Ectodermal cell (in vitro differentiated cells): Measurements from ENCODE around the gene ENOSF1.
A peak's percentile ranks its signal among the peaks of the same experiment; 100 is the strongest.

Experiments used
- H3K27ac ChIP-seq: 2 replicates; pipeline ENCODE4 v1.7.0; 2013; ENCODE audit warnings: mild to moderate bottlenecking, low read depth, low read length; ENCODE audit not compliant: insufficient read depth, poor library complexity, severe bottlenecking
- H3K27me3 ChIP-seq: 2 replicates; pipeline ENCODE4 v1.7.0; 2013; ENCODE audit warnings: mild to moderate bottlenecking, low read length; ENCODE audit not compliant: insufficient read depth, control insufficient read depth, poor library complexity, severe bottlenecking
- H3K36me3 ChIP-seq: one replicate; pipeline ENCODE4 v1.7.0; 2013; ENCODE audit warnings: low read length; ENCODE audit not compliant: control insufficient read depth, insufficient read depth
- H3K4me1 ChIP-seq: one replicate; pipeline ENCODE4 v1.7.0; 2013; ENCODE audit warnings: low read length; ENCODE audit not compliant: control insufficient read depth, insufficient read depth
- H3K4me3 ChIP-seq: 2 replicates; pipeline ENCODE4 v1.7.0; 2013; ENCODE audit warnings: low read depth, low read length, control low read depth; ENCODE audit not compliant: insufficient read depth
- H3K9me3 ChIP-seq: 2 replicates; pipeline ENCODE4 v1.7.0; 2013; ENCODE audit warnings: mild to moderate bottlenecking, low read length, moderate library complexity; ENCODE audit not compliant: control insufficient read depth
- WGBS, 2 experiments: methylation state at CpG; one replicate each; pipeline ENCODE4 v1.1.7; 2013; ENCODE audit warnings: missing lambda C conversion rate in 2 of 2; 5-methylcytosine and 5-hydroxymethylcytosine counted together

Gene ENOSF1

GRCh38 chr18:659597-659996 lies 52.8 kb downstream of the ENOSF1 start:
- no peaks in the 10 kb centered on the region for H3K27me3 ChIP-seq
- WGBS, 2 experiments = 93 to 97% methylated on average over 6 of the region's 6 CpGs
- no peak overlapping the region for H3K27ac ChIP-seq
- H3K36me3 ChIP-seq = peaks cover 30% of the 10 kb centered on the region
- peaks cover 5% of the 10 kb centered on the region for H3K4me1 ChIP-seq
- no peak overlapping the region for H3K4me3 ChIP-seq
- no peaks in the 10 kb centered on the region for H3K9me3 ChIP-seq

DNA sequence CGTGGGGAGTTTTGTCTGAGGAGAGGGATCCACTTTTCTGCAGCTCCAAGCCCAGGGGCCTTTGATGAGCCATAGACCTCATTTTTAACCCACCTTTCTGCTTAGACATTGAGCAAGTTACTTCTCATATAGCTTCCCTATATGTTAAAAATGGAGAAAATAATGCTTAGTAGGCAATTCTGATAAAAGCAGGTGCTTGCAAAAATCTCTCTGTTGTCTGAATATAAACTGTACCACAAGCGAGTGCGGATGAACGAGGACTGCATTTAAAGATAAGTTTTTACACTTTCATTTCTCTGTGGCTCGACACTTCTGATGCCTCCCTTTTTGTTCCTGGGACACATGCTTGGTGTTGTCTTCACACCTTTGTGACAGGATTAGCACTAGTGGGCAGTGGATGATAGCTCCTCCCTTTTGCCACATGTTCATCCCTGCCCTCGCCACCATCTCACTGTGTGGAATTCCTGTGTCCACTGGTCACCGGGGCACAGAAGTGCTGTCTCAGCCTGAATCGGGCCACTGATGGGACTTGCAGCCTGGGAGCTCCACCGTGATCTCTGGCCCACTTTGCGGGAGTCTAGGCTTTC lies 53.4 kb downstream of the ENOSF1 start:
- 87% methylated on average over 10 of the region's 10 CpGs for WGBS, 2 experiments
- H3K36me3 ChIP-seq = peaks cover 30% of the 10 kb centered on the region
- peak overlapping the region; percentile 87 for H3K4me3 ChIP-seq

DNA sequence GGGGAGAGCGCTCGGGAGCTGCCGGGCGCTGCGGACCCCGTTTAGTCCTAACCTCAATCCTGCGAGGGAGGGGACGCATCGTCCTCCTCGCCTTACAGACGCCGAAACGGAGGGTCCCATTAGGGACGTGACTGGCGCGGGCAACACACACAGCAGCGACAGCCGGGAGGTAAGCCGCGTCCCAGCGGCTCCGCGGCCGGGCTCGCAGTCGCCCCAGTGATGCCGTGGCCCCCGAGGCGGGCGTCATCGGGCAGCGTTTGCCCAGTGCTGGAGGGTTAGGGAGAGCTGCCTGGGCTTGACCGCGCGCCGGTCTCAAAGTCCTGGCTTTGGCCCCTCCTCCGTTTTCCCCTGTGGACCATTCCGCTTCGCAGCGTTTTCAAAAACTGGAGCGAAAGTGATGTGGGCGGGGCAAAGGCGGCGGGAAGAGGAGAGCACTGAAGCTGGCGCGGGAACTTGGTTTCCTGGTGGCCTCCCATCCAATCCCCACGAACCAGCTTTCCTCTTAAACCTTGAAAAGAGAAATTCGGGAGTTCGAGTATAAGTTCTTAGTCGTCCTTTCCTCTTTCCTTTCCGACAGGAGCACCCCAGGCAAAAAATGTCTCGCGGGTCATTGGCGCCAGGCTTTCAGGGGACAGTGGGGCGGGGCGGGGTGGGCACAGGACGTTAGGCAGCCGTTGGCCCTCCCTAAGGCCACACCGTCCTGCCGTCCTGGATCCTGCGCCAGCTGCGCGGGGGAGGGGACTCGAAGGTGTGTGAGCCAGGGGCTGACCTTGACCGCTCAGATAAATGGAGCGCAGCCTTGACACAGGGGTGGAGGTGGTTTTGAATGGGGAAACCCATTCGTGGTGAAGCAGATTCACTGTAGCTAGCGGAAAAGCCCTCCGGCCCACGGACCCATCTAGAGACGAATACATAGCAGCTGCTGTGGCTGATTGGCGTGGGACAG lies 54.2 kb downstream of the ENOSF1 start:
- Histone ChIP-seq H3K4me3 (peak overlapping the region; percentile 87), H3K36me3 (peaks cover 30% of the 10 kb centered on the region), H3K4me1 (peaks cover 5% of the 10 kb centered on the region), H3K27me3 (no peaks in the 10 kb centered on the region), H3K9me3 (no peaks in the 10 kb centered on the region), H3K27ac (peak overlapping the region; percentile 93)
- 4% methylated on average over 72 of the region's 72 CpGs for WGBS, 2 experiments

More for the DNA sequence above, 53.4 kb downstream of the ENOSF1 start:
- no peaks in the 10 kb centered on the region for H3K27me3 ChIP-seq
- H3K27ac ChIP-seq = no peak overlapping the region
- no peaks in the 10 kb centered on the region for H3K9me3 ChIP-seq
- peaks cover 5% of the 10 kb centered on the region for H3K4me1 ChIP-seq

- H3K27ac ChIP-seq = peak within 1 kb of the TSS; percentile 93
- peaks cover 30% of the 10 kb centered on the region for H3K36me3 ChIP-seq
- no peaks in the 10 kb centered on the region for H3K27me3 ChIP-seq
- peaks cover 5% of the 10 kb centered on the region for H3K4me1 ChIP-seq
- H3K9me3 ChIP-seq = no peaks in the 10 kb centered on the region
- WGBS, 2 experiments = 0% methylated on average over 79 of the region's 79 CpGs
- peak within 1 kb of the TSS; percentile 87 for H3K4me3 ChIP-seq
Observed at GRCh38 chr18:657311-658000, 55.0 kb downstream of the ENOSF1 start, which contains the start of gene TYMS. TYMS (plus strand) TSS chr18:657653; CDS start chr18:657743, 90 bp downstream.

GRCh38 chr18:655445-655844 lies 57.0 kb downstream of the ENOSF1 start:
- no peak overlapping the region for H3K4me3 ChIP-seq
- peaks cover 12% of the 10 kb centered on the region for H3K36me3 ChIP-seq
- H3K9me3 ChIP-seq = no peaks in the 10 kb centered on the region
- 82 to 83% methylated on average over 6 of the region's 6 CpGs for WGBS, 2 experiments
- H3K27ac ChIP-seq = no peak overlapping the region
- no peaks in the 10 kb centered on the region for H3K27me3 ChIP-seq
- peaks cover 5% of the 10 kb centered on the region for H3K4me1 ChIP-seq

DNA sequence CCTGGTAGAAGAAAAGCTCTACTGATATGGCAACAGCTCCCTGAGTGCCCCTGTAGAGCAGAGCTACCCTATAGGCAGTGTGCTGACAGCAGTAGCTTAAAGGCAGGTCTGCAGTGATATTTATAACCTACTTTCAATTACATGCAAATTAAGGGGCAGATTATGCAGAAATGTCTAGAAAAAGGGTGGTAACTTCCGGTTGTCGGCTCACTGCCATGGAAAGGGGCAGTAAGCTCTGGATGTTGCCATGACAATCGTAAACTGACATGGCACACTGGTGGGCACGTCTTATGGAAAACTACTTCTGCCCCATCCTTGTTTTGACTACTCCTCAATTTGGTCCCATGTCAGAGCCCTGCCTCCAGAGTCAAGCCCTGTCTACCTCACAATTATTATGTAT lies 57.8 kb downstream of the ENOSF1 start:
- no peaks in the 10 kb centered on the region for H3K9me3 ChIP-seq
- H3K27ac ChIP-seq = no peak overlapping the region
- no peaks in the 10 kb centered on the region for H3K27me3 ChIP-seq
- H3K36me3 ChIP-seq = peaks cover 4% of the 10 kb centered on the region
- no peak overlapping the region for H3K4me3 ChIP-seq
- H3K4me1 ChIP-seq = peaks cover 5% of the 10 kb centered on the region
- WGBS, 2 experiments = 93 to 95% methylated on average over 4 of the region's 4 CpGs

GRCh38 chr18:653512-653911 lies 58.9 kb downstream of the ENOSF1 start:
- H3K27ac ChIP-seq = no peak overlapping the region
- no peaks in the 10 kb centered on the region for H3K4me1 ChIP-seq
- H3K9me3 ChIP-seq = no peaks in the 10 kb centered on the region
- no peaks in the 10 kb centered on the region for H3K36me3 ChIP-seq
- 75 to 89% methylated on average over 1 of the region's 2 CpGs for WGBS, 2 experiments
- no peak overlapping the region for H3K4me3 ChIP-seq
- no peaks in the 10 kb centered on the region for H3K27me3 ChIP-seq

DNA sequence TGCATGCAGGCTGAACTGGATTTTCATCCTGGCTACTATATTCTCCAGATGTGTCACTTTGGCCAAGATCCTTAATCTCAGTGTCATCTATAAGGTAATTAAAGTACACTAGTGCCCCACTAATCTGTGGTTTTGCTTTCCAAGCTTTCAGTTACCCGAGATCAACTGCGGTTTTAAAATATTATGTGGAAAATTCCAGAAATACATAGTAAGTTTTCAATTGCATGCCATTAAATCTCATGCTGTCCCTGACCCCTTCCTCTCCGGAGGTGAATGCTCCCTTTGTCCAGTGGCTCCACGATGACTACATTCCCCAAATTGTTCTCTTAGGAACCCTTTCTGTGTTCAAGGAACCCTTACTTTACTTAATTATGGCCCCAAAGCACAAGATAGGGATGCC lies 60.3 kb downstream of the ENOSF1 start:
- Histone ChIP-seq H3K9me3 (no peaks in the 10 kb centered on the region), H3K4me3 (no peak overlapping the region), H3K4me1 (no peaks in the 10 kb centered on the region), H3K36me3 (no peaks in the 10 kb centered on the region), H3K27me3 (no peaks in the 10 kb centered on the region), H3K27ac (no peak overlapping the region)
- 85 to 89% methylated on average over 4 of the region's 4 CpGs for WGBS, 2 experiments

- no peaks in the 10 kb centered on the region for H3K9me3 ChIP-seq
- H3K36me3 ChIP-seq = no peaks in the 10 kb centered on the region
- H3K27ac ChIP-seq = no peak overlapping the region
- no peak overlapping the region for H3K4me3 ChIP-seq
- WGBS, 2 experiments = 82 to 86% methylated on average over 6 of the region's 6 CpGs
- H3K27me3 ChIP-seq = no peaks in the 10 kb centered on the region
- H3K4me1 ChIP-seq = no peaks in the 10 kb centered on the region
Observed at GRCh38 chr18:650428-650858, 62.0 kb downstream of the ENOSF1 start.

DNA sequence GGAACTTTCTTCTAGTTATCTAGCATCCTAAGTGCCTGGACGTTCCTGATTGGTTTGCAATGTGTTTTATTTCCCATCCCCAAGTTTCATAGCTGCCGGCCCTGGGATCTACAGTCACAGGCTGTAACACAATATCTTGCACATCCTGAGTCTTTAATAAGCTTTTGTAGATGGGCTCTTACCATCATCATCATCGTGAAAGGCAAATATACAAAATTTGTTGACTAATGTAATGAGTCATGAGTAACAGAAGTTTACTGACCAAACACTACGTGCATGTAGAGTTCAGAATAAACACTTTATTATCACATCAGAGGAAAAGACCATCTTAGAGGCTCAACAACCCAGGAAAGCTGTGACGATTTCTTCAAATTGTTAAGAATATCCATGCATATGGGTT lies 63.1 kb downstream of the ENOSF1 start:
- H3K36me3 ChIP-seq = no peaks in the 10 kb centered on the region
- no peak overlapping the region for H3K4me3 ChIP-seq
- WGBS, 2 experiments = 91 to 95% methylated on average over 4 to 5 of the region's 5 CpGs
- no peak overlapping the region for H3K27ac ChIP-seq
- peaks cover 2% of the 10 kb centered on the region for H3K9me3 ChIP-seq
- no peaks in the 10 kb centered on the region for H3K4me1 ChIP-seq
- H3K27me3 ChIP-seq = no peaks in the 10 kb centered on the region
